Measurements from ENCODE around the gene RTN4R.
A peak's percentile ranks its signal among the peaks of the same experiment; 100 is the strongest.
"Not testable (repeated sequence)": the region's sequence is repeated elsewhere in the genome, so short reads cannot be mapped to it uniquely, and the experiment has no call there.

The RTN4R gene

GRCh38 chr22:20268279-20269012 lies at the start of gene RTN4R:
Gene RTN4R (minus strand): TSS chr22:20268318. CDS start chr22:20268092, 226 bp downstream.
- H3K27me3 Mint-ChIP-seq, result no peaks in the 10 kb centered on the region
- peak within 1 kb of the TSS; percentile 79 for H3K4me3 Mint-ChIP-seq
- ATAC-seq (replicated peaks; ENCODE audit: extremely low read depth, poor library complexity, severe bottlenecking), result peak; percentile 64
- H3K4me1 Mint-ChIP-seq, result peaks cover 5% of the 10 kb centered on the region
- H3K27ac Mint-ChIP-seq (ENCODE audit: low read depth), result peak within 1 kb of the TSS; percentile 87
- DNase-seq (ENCODE audit: low spot score in 2 of 2), result no peak
- no peaks in the 10 kb centered on the region for H3K36me3 Mint-ChIP-seq (ENCODE audit: insufficient read depth)
- no peaks in the 10 kb centered on the region for H3K9me3 Mint-ChIP-seq

- H3K4me3 Mint-ChIP-seq, result peak overlapping the region; percentile 92
- not testable (repeated sequence) for H3K27ac Mint-ChIP-seq (ENCODE audit: low read depth); H3K36me3 Mint-ChIP-seq (ENCODE audit: insufficient read depth); ATAC-seq (replicated peaks; ENCODE audit: extremely low read depth, poor library complexity, severe bottlenecking); H3K27me3 Mint-ChIP-seq; H3K9me3 Mint-ChIP-seq
- peaks cover 33% of the 10 kb centered on the region for H3K4me1 Mint-ChIP-seq
- DNase-seq (ENCODE audit: low spot score in 2 of 2), result peak in 1 of 2 donors; percentile 17
Observed at GRCh38 chr22:20317402-20318042, 49.4 kb upstream of the RTN4R start.

- H3K27me3 Mint-ChIP-seq, result no peaks in the 10 kb centered on the region
- peaks cover 31% of the 10 kb centered on the region for H3K4me1 Mint-ChIP-seq
- DNase-seq (ENCODE audit: low spot score in 2 of 2) (no peak), ATAC-seq (replicated peaks; ENCODE audit: extremely low read depth, poor library complexity, severe bottlenecking) (no peak)
- H3K27ac Mint-ChIP-seq (ENCODE audit: low read depth), result no peak overlapping the region
- H3K9me3 Mint-ChIP-seq, result no peaks in the 10 kb centered on the region
- no peak overlapping the region for H3K4me3 Mint-ChIP-seq
- H3K36me3 Mint-ChIP-seq (ENCODE audit: insufficient read depth), result peaks cover 2% of the 10 kb centered on the region
Observed at GRCh38 chr22:20316844-20317401, 48.8 kb upstream of the RTN4R start.

- H3K4me1 Mint-ChIP-seq, result peaks cover 25% of the 10 kb centered on the region
- DNase-seq (ENCODE audit: low spot score in 2 of 2), result no peak
- peaks cover 2% of the 10 kb centered on the region for H3K36me3 Mint-ChIP-seq (ENCODE audit: insufficient read depth)
- ATAC-seq (replicated peaks; ENCODE audit: extremely low read depth, poor library complexity, severe bottlenecking), result no peak
- no peaks in the 10 kb centered on the region for H3K9me3 Mint-ChIP-seq
- no peak overlapping the region for H3K4me3 Mint-ChIP-seq
- no peaks in the 10 kb centered on the region for H3K27me3 Mint-ChIP-seq
- no peak overlapping the region for H3K27ac Mint-ChIP-seq (ENCODE audit: low read depth)
Observed at GRCh38 chr22:20316217-20316843, 48.2 kb upstream of the RTN4R start.

GRCh38 chr22:20315337-20316216 lies 47.5 kb upstream of the RTN4R start:
- ATAC-seq (replicated peaks; ENCODE audit: extremely low read depth, poor library complexity, severe bottlenecking), result no peak
- Mint-ChIP-seq H3K4me1 (peaks cover 18% of the 10 kb centered on the region), H3K27me3 (no peaks in the 10 kb centered on the region), H3K27ac (ENCODE audit: low read depth) (no peak overlapping the region), H3K4me3 (no peak overlapping the region), H3K9me3 (no peaks in the 10 kb centered on the region), H3K36me3 (ENCODE audit: insufficient read depth) (peaks cover 2% of the 10 kb centered on the region)
- DNase-seq (ENCODE audit: low spot score in 2 of 2), result peak in 1 of 2 donors; percentile 11

GRCh38 chr22:20314741-20315336 lies 46.7 kb upstream of the RTN4R start:
- not testable (repeated sequence) for H3K27ac Mint-ChIP-seq (ENCODE audit: low read depth); H3K36me3 Mint-ChIP-seq (ENCODE audit: insufficient read depth); H3K4me3 Mint-ChIP-seq; H3K27me3 Mint-ChIP-seq; H3K9me3 Mint-ChIP-seq; ATAC-seq (replicated peaks; ENCODE audit: extremely low read depth, poor library complexity, severe bottlenecking)
- peak; percentile 7 to 12 for DNase-seq (ENCODE audit: low spot score in 2 of 2)
- H3K4me1 Mint-ChIP-seq, result peaks cover 15% of the 10 kb centered on the region

- DNase-seq (ENCODE audit: low spot score in 2 of 2), result peak in 1 of 2 donors; percentile 6
- ATAC-seq (replicated peaks; ENCODE audit: extremely low read depth, poor library complexity, severe bottlenecking); H3K27me3 Mint-ChIP-seq; H3K4me3 Mint-ChIP-seq; H3K36me3 Mint-ChIP-seq (ENCODE audit: insufficient read depth); H3K9me3 Mint-ChIP-seq; H3K27ac Mint-ChIP-seq (ENCODE audit: low read depth): not testable (repeated sequence)
- peaks cover 15% of the 10 kb centered on the region for H3K4me1 Mint-ChIP-seq
Observed at GRCh38 chr22:20314206-20314605, 46.1 kb upstream of the RTN4R start.

- H3K36me3 Mint-ChIP-seq (ENCODE audit: insufficient read depth); ATAC-seq (replicated peaks; ENCODE audit: extremely low read depth, poor library complexity, severe bottlenecking); H3K27ac Mint-ChIP-seq (ENCODE audit: low read depth); H3K4me3 Mint-ChIP-seq; H3K27me3 Mint-ChIP-seq; H3K9me3 Mint-ChIP-seq: not testable (repeated sequence)
- H3K4me1 Mint-ChIP-seq, result peaks cover 16% of the 10 kb centered on the region
- peak in 1 of 2 donors; percentile 5 for DNase-seq (ENCODE audit: low spot score in 2 of 2)
Observed at GRCh38 chr22:20313306-20314077, 45.4 kb upstream of the RTN4R start.

GRCh38 chr22:20312396-20313191 lies 44.5 kb upstream of the RTN4R start:
- H3K36me3 Mint-ChIP-seq (ENCODE audit: insufficient read depth), result peaks cover 3% of the 10 kb centered on the region
- H3K27me3 Mint-ChIP-seq, result no peaks in the 10 kb centered on the region
- H3K4me3 Mint-ChIP-seq, result no peak overlapping the region
- peak in 1 of 2 donors; percentile 5 for DNase-seq (ENCODE audit: low spot score in 2 of 2)
- H3K4me1 Mint-ChIP-seq, result peaks cover 12% of the 10 kb centered on the region
- no peak for ATAC-seq (replicated peaks; ENCODE audit: extremely low read depth, poor library complexity, severe bottlenecking)
- H3K9me3 Mint-ChIP-seq, result no peaks in the 10 kb centered on the region
- H3K27ac Mint-ChIP-seq (ENCODE audit: low read depth), result no peak overlapping the region

GRCh38 chr22:20311249-20312062 lies 43.3 kb upstream of the RTN4R start:
- H3K9me3 Mint-ChIP-seq; ATAC-seq (replicated peaks; ENCODE audit: extremely low read depth, poor library complexity, severe bottlenecking); H3K27me3 Mint-ChIP-seq; H3K4me1 Mint-ChIP-seq; H3K27ac Mint-ChIP-seq (ENCODE audit: low read depth); DNase-seq (ENCODE audit: low spot score in 2 of 2); H3K4me3 Mint-ChIP-seq; H3K36me3 Mint-ChIP-seq (ENCODE audit: insufficient read depth): not testable (repeated sequence)

Measured in central memory CD8-positive, alpha-beta T cell (primary cell).